Stimulated activated CD4-positive, alpha-beta T cell treated with anti-CD3 and anti-CD28 coated beads, Interleukin-1b, Interleukin-23, amount 100 ng/mL, for 24 hours (primary cell): ENCODE data around the gene SPRED2.

Experiments used
- DNase-seq, 4 experiments: peaks; one replicate each; pipeline ENCODE4 v3.0.0-alpha.2; 2020; ENCODE audit warnings: low read depth in 4 of 4, low spot score in 1 of 4

Gene SPRED2

DNA sequence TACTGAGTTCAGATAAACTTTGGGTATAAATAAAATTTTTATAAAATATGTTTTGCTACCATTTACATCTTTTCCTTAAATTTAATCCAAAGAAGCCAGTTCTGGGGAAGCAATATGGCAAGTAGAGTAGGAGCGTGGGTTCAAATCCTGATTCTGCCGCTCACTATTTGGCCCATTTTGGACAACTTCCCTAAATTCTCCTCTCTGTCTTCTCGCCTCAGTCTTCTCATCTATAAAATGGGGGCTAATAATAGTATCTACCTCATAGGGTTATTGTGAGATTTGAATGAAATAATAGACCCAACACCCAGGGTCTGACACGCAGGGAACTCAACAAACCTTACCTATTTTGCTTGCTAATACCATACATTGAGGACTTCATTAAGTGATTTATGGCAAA is 145.0 kb downstream of the SPRED2 start:
- no peak for DNase-seq

DNA sequence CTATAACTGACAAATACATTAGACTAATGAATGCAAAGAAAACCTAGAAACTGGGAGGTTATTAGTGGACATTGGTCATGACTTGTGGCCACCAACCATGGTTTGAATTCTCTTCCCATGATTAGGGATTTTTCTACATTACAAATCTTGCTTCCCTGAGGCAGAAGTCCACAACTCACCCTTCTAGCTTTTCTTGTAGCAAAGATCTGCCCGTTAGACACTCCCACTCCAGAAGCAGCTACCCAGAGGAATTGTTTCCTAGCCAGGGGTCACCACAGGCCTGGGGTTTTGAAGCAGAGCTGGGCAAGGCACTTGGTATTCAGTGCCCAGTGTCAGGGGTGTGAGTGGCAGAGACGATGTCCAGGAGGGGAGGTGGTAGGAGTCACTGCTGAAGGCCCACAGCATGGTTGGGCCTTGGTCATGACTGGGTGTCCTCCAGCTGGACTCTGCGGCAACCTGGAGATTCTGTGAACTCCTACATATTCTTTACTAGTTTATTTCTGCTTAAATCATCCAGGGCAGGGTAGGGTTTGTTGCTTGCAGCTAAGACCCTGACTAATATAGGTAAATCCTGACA is 149.8 kb downstream of the SPRED2 start:
- DNase-seq, result no peak

GRCh38 chr2:65281627-65282351 is 150.6 kb downstream of the SPRED2 start:
- DNase-seq, result no peak

GRCh38 chr2:65279756-65280155 is 152.6 kb downstream of the SPRED2 start:
- no peak for DNase-seq

DNA sequence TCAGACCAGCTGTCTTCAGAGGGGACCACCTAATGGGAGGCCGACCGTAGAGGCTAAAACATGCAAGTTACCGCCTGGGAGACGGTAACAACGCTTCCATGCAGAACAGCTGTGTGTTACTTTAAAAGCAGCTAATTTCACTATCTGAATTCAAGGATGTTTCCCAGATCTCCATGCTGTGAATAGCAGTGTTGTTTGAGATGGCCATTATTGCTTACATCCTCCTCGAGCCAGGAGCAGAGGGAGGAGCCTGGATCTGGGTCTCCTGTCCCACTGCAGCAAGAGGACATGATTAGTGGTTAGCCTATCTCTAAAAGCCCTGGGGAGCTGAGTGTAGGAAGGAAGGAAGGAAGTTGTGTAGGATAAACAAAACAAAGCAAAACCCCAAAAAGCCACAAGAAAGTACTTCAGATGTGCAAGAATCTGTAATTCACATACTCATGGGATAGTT is 153.8 kb downstream of the SPRED2 start:
- no peak for DNase-seq

GRCh38 chr2:65277791-65278483 is 154.5 kb downstream of the SPRED2 start:
- DNase-seq, result no peak

DNA sequence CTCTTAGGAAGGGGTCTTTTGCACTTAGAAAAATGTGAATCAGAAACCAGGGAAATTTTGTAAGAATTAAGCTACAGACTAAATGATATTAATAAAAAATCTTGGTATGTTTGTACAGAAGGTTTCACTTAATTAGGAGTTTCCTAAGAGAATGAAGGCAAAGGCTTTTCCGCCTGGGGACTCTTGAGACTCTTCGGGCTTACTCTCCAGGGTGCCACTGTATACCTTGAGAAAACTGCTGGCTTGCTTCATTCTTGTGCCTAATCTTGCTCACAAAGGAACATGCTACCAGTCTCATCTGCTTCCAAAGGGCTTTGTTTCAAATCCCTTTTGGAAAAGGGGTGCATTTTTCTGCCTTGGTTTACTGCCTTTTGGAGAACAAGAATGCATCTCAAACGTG is 155.3 kb downstream of the SPRED2 start:
- no peak for DNase-seq

DNA sequence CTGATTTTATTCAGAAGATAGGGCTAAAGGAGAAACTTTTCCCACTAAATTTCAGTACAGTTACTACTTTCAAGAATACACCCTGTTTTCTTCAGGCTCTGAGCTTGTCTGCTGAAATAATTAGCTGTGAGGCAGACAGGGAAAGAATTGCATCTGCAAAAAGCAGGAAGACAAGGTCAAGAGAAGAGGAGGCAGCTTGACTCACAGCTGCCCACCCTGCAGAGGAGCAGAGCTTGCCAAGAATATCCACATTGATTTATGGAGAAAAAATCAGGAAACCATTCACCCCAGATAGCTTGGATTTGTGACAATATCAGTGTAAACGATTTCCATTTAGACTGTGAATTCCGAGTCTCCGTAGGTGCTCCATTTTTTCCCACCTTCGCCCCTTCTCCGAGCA is 155.8 kb downstream of the SPRED2 start:
- DNase-seq, result no peak

DNA sequence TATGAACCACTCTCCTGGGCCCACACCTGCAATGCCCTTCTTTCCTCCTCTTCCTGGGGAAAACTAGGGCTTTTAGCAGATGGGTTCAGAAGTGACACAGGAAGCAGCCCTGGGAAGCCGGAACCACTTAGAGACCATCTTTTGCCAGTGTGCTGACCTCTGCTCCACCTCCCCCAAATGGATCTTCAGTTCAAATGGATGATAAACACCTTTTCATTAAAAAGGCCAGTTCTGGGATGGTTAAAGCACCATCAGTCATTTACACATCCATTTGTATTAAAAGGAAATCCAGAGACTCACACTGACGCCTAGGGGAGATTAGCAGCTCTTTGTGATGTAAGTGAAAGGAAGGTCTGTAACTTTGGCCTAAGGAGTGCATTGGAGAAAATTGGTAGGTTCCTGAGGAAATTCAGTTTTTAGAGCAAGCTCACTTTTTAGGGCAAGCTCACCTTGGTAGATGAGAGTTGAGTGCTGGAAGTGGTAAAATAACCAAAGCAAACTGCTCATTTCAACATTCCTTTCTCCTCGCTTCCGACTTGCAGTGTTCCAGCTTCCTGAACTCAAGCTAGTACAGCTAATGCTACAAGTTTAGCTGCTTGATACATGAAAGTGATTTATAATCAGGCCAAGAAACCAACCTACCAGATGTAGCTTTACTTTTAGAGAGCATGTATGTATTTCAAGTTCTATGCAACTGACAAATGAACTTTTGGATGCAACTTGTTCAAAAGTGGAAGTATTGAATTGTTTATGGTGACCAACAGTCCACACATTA is 157.1 kb downstream of the SPRED2 start:
- DNase-seq, result no peak

DNA sequence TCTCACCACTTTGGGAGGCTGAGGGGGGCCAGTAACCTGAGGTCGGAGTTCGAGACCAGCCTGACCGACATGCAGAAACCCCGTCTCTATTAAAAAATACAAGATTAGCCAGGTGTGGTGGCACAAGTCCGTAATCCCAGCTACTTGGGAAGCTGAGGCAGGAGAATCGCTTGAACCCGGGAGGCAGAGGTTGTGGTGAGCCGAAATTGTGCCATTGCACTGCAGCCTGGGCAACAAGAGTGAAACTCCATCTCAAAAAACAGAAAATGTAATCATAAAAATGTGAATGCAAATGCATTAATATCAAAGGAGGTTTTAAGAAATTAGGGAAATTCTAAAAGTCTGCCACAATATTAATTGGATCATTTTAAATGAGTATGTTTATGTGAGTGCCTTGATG is 159.1 kb downstream of the SPRED2 start:
- DNase-seq, result no peak

GRCh38 chr2:65268957-65269356 is 163.4 kb downstream of the SPRED2 start:
- DNase-seq, result no peak

GRCh38 chr2:65267008-65267407 is 165.4 kb downstream of the SPRED2 start:
- DNase-seq, result no peak

DNA sequence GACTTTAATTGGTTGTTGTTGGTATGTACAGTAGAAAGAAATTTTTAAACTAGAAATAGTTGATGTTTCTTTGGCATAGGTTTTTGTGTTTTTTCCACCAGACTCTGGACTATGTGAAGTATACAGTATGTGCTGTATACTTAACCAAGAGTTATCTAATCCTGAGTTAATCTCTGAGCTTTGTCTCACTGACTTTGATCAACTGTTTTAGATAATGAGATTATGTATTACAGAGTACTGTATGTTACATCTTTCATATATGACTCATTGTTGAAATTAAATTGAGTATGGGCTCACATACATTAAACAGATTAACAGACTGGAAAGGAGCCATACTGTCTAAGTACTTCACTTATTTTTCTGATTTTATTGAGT is 166.7 kb downstream of the SPRED2 start:
- DNase-seq, result no peak

DNA sequence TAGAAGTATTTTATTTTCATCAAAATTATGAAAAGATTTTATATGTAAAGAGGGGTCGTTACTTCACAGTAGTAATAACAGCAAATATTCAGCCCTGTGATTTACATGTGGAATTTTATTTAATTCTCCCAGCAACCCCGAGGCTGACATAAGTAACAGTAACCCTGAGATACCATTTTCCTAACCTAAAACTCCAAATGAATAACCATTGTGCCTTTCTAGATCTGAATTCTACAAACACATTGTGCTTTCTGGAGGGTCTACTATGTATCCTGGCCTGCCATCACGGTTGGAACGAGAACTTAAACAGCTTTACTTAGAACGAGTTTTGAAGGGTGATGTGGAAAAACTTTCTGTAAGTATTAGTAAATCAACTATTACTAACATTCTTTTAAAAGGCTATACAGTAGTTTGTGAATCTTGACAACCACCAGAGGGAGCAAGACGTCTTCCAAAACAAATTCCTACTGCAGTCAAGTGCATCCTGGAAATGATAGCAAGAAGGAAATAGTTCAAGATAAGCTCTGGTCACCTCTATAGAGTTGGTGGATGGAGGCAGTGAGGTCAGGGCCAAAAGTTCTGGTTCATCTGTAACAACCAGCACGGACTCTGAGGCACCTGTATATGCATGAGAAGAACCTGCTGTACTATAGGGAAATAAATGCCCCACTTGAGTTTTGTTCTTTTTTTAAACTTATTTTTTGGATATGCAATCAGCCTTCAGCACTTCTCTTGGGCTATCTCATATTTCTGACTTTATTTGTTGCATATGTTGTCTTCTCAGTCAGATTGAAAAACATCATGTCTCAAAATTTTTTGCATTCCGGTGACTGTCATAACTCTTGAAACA is 167.4 kb downstream of the SPRED2 start:
- no peak for DNase-seq

- DNase-seq, result no peak
Observed at GRCh38 chr2:65263986-65264385, 168.4 kb downstream of the SPRED2 start.

GRCh38 chr2:65263262-65263661 is 169.1 kb downstream of the SPRED2 start:
- no peak for DNase-seq

- DNase-seq, result no peak
Observed at GRCh38 chr2:65261676-65262075, 170.7 kb downstream of the SPRED2 start.
